ENCODE results near the gene FSD1L.

FSD1L gene

DNA sequence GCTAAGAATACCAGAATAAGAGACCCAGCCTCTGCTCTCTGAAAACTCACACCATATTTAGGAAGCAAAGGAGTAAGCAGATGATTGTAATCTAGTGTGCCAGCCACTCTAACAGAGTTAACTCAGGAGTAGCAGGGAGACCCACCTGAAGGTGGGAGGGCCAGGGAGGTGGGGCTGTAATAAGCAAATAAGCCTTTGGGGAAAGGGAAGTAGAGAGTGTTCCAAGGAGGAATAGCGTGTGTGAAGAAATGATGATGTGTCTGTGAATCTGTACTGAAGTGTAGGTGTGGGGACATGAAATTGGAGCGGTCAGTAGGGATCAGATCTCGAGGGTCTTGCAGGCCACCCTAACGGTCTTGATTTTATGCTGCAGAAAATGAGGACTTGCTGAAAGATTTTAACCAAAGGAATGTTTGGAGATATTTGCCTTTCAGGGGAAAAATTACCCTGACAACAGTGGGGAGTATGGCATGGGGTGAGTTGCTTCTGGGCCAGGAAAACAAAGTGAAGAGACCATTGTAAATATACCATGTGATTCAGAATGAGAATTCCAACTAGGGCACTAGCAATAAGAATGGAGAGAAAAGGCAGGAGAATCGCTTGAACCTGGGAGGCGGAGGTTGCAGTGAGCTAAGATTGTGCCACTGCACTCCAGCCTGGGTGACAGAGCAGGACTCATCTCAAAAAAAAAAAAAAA lies 44.1 kb upstream of the FSD1L start:
- TF ChIP-seq, protein P1, sequence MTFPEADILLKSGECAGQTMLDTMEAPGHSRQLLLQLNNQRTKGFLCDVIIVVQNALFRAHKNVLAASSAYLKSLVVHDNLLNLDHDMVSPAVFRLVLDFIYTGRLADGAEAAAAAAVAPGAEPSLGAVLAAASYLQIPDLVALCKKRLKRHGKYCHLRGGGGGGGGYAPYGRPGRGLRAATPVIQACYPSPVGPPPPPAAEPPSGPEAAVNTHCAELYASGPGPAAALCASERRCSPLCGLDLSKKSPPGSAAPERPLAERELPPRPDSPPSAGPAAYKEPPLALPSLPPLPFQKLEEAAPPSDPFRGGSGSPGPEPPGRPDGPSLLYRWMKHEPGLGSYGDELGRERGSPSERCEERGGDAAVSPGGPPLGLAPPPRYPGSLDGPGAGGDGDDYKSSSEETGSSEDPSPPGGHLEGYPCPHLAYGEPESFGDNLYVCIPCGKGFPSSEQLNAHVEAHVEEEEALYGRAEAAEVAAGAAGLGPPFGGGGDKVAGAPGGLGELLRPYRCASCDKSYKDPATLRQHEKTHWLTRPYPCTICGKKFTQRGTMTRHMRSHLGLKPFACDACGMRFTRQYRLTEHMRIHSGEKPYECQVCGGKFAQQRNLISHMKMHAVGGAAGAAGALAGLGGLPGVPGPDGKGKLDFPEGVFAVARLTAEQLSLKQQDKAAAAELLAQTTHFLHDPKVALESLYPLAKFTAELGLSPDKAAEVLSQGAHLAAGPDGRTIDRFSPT (tag by site-specific recombination; IDR thresholded peaks at IDR 0.05): no peak
- no peak for TF ChIP-seq HOXC10 (CRISPR knock-in tag; IDR thresholded peaks at IDR 0.05)
- TF ChIP-seq ZBTB1 (tag by site-specific recombination; IDR thresholded peaks at IDR 0.05): no peak
- no peak for TF ChIP-seq ZSCAN23 (tag by site-specific recombination; IDR thresholded peaks at IDR 0.05)
- TF ChIP-seq, protein P2, sequence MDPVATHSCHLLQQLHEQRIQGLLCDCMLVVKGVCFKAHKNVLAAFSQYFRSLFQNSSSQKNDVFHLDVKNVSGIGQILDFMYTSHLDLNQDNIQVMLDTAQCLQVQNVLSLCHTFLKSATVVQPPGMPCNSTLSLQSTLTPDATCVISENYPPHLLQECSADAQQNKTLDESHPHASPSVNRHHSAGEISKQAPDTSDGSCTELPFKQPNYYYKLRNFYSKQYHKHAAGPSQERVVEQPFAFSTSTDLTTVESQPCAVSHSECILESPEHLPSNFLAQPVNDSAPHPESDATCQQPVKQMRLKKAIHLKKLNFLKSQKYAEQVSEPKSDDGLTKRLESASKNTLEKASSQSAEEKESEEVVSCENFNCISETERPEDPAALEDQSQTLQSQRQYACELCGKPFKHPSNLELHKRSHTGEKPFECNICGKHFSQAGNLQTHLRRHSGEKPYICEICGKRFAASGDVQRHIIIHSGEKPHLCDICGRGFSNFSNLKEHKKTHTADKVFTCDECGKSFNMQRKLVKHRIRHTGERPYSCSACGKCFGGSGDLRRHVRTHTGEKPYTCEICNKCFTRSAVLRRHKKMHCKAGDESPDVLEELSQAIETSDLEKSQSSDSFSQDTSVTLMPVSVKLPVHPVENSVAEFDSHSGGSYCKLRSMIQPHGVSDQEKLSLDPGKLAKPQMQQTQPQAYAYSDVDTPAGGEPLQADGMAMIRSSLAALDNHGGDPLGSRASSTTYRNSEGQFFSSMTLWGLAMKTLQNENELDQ (tag by site-specific recombination; IDR thresholded peaks at IDR 0.05; ENCODE audit: low read depth): no peak
- no peak overlapping the region for H3K4me3 ChIP-seq (ENCODE audit: low read depth, low read length)
- CTCF ChIA-PET: interaction anchor here (1.6 kb wide), 1 partner anchor 12 kb away, joined by 7 read pairs; no protein-coding TSS in a partner anchor
- H3K4me1 ChIP-seq (ENCODE audit: control insufficient read depth, insufficient read depth, low read length): no peaks in the 10 kb centered on the region
- no peaks in the 10 kb centered on the region for H3K9me3 ChIP-seq (ENCODE audit: control insufficient read depth, insufficient read depth, low read depth, low read length)
- no peak overlapping the region for H3K27ac ChIP-seq (ENCODE audit: extremely low read depth, low read depth, low read length)
- no peaks in the 10 kb centered on the region for H3K36me3 ChIP-seq (ENCODE audit: control insufficient read depth in 2 of 2, insufficient read depth in 1 of 2, low read length in 2 of 2)
- POLR2A ChIA-PET: interaction anchor here (0.6 kb wide), 1 partner anchor 18 kb away, joined by 4 read pairs; no protein-coding TSS in a partner anchor

DNA sequence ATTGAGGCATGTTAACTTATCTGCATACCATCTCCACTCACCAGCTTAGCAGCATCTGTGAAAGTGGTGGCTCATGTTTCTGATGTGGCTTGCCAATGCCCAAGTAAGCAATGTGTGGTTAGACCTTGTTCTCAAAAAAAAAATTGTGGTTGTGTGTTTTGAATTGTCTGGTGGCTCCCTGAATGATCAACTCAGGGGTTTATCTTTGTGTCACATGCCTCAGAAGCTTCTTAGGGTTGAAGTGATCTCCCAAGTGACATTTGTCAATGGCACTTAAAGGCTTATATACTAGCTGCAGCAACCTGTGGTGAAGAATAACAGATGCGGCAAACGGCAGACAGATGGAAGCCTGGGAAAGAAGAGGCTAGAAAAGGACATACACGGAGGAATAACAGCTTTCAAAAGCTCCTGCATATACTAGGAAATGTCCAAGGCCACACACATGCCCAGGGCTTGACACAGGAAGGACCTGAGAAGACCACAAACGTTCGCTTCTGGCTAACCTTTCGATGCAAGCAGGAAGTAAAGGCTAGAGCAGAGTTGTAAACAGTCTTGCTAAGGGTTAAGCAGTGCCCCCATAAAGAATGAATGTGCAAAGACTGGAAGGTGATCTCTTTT lies 42.2 kb upstream of the FSD1L start:
- H3K27ac ChIP-seq (ENCODE audit: extremely low read depth, low read depth, low read length): no peak overlapping the region
- no peaks in the 10 kb centered on the region for H3K36me3 ChIP-seq (ENCODE audit: control insufficient read depth in 2 of 2, insufficient read depth in 1 of 2, low read length in 2 of 2)
- H3K4me1 ChIP-seq (ENCODE audit: control insufficient read depth, insufficient read depth, low read length): no peaks in the 10 kb centered on the region
- POLR2A ChIA-PET: no interaction called here
- H3K9me3 ChIP-seq (ENCODE audit: control insufficient read depth, insufficient read depth, low read depth, low read length): no peaks in the 10 kb centered on the region
- CTCF ChIA-PET: interaction anchor here (0.6 to 1.7 kb wide), 3 partner anchors 10 to 625 kb away, joined by 4 to 10 read pairs (median 4); no protein-coding TSS in a partner anchor
- no peak overlapping the region for H3K4me3 ChIP-seq (ENCODE audit: low read depth, low read length)
- TF ChIP-seq, protein P3, sequence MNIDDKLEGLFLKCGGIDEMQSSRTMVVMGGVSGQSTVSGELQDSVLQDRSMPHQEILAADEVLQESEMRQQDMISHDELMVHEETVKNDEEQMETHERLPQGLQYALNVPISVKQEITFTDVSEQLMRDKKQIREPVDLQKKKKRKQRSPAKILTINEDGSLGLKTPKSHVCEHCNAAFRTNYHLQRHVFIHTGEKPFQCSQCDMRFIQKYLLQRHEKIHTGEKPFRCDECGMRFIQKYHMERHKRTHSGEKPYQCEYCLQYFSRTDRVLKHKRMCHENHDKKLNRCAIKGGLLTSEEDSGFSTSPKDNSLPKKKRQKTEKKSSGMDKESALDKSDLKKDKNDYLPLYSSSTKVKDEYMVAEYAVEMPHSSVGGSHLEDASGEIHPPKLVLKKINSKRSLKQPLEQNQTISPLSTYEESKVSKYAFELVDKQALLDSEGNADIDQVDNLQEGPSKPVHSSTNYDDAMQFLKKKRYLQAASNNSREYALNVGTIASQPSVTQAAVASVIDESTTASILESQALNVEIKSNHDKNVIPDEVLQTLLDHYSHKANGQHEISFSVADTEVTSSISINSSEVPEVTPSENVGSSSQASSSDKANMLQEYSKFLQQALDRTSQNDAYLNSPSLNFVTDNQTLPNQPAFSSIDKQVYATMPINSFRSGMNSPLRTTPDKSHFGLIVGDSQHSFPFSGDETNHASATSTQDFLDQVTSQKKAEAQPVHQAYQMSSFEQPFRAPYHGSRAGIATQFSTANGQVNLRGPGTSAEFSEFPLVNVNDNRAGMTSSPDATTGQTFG (tag by site-specific recombination; IDR thresholded peaks at IDR 0.05; ENCODE audit: borderline replicate concordance): no peak
- TF ChIP-seq, protein P4, sequence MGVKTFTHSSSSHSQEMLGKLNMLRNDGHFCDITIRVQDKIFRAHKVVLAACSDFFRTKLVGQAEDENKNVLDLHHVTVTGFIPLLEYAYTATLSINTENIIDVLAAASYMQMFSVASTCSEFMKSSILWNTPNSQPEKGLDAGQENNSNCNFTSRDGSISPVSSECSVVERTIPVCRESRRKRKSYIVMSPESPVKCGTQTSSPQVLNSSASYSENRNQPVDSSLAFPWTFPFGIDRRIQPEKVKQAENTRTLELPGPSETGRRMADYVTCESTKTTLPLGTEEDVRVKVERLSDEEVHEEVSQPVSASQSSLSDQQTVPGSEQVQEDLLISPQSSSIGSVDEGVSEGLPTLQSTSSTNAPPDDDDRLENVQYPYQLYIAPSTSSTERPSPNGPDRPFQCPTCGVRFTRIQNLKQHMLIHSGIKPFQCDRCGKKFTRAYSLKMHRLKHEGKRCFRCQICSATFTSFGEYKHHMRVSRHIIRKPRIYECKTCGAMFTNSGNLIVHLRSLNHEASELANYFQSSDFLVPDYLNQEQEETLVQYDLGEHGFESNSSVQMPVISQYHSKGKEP (tag by site-specific recombination; IDR thresholded peaks at IDR 0.05): no peak
- TF ChIP-seq FEZF1 (tag by site-specific recombination; IDR thresholded peaks at IDR 0.05): no peak

DNA sequence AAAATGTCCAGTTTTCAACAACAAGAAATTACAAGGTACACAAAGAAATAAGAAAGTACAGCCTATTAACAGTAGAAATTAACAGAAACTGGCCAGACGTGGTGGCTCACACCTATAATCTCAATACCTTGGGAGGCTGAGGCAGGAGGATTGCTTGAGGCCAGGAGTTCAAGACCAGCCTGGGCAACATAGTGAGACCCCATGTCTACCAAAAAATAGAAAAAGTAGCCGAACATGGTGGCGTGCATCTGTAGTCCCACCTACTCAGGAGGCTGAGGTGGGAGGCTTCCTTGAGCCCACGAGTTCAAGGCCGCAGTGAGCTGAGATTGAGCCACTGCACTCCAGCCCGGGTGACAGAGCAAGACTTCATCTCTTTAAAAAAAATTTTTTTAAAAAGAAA lies 41.5 kb upstream of the FSD1L start:
- ChIA-PET CTCF (interaction anchor here (0.8 to 1.7 kb wide), 2 partner anchors 9 to 626 kb away, joined by 4 to 10 read pairs; no protein-coding TSS in a partner anchor), POLR2A (no interaction called here)
- H3K27ac ChIP-seq (ENCODE audit: extremely low read depth, low read depth, low read length): no peak overlapping the region
- H3K4me3 ChIP-seq (ENCODE audit: low read depth, low read length): no peak overlapping the region
- H3K36me3 ChIP-seq (ENCODE audit: control insufficient read depth in 2 of 2, insufficient read depth in 1 of 2, low read length in 2 of 2): no peaks in the 10 kb centered on the region
- H3K9me3 ChIP-seq (ENCODE audit: control insufficient read depth, insufficient read depth, low read depth, low read length): no peaks in the 10 kb centered on the region
- H3K4me1 ChIP-seq (ENCODE audit: control insufficient read depth, insufficient read depth, low read length): no peaks in the 10 kb centered on the region
- TF ChIP-seq, protein P5, sequence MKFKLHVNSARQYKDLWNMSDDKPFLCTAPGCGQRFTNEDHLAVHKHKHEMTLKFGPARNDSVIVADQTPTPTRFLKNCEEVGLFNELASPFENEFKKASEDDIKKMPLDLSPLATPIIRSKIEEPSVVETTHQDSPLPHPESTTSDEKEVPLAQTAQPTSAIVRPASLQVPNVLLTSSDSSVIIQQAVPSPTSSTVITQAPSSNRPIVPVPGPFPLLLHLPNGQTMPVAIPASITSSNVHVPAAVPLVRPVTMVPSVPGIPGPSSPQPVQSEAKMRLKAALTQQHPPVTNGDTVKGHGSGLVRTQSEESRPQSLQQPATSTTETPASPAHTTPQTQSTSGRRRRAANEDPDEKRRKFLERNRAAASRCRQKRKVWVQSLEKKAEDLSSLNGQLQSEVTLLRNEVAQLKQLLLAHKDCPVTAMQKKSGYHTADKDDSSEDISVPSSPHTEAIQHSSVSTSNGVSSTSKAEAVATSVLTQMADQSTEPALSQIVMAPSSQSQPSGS (tag by site-specific recombination; IDR thresholded peaks at IDR 0.05; ENCODE audit: low read depth): no peak
- TF ChIP-seq ZSCAN30 (tag by site-specific recombination; IDR thresholded peaks at IDR 0.05) (no peak), ZNF768 (tag by site-specific recombination; IDR thresholded peaks at IDR 0.05) (no peak), FEZF1 (tag by site-specific recombination; IDR thresholded peaks at IDR 0.05) (no peak), ZNF302 (tag by site-specific recombination; IDR thresholded peaks at IDR 0.05; ENCODE audit: low read depth) (no peak), GLI4 (tag by site-specific recombination; IDR thresholded peaks at IDR 0.05) (no peak)
- TF ChIP-seq, protein P4 (tag by site-specific recombination; IDR thresholded peaks at IDR 0.05): no peak
